ELR (cell line): ENCODE data around the gene SLC25A28.

Experiments used
- DNase-seq: peaks from one replicate; pipeline ENCODE4 v3.0.0-alpha.2; 2015; ENCODE audit warnings: low read depth

The SLC25A28 gene

GRCh38 chr10:99619851-99620710 is at the start of gene SLC25A28:
SLC25A28 (minus strand) TSS chr10:99620439; CDS start chr10:99620335, 104 bp downstream.
- DNase-seq: peak; percentile 100

GRCh38 chr10:99667108-99667751 is 47.0 kb upstream of the SLC25A28 start:
- DNase-seq: peak; percentile 96

GRCh38 chr10:99665304-99665703 is 45.1 kb upstream of the SLC25A28 start:
- no peak for DNase-seq

GRCh38 chr10:99661377-99661763 is 41.1 kb upstream of the SLC25A28 start:
- peak; percentile 98 for DNase-seq

GRCh38 chr10:99660662-99661376 is 40.6 kb upstream of the SLC25A28 start:
- peak; percentile 41 for DNase-seq

GRCh38 chr10:99659868-99660366 is 39.7 kb upstream of the SLC25A28 start:
- peak; percentile 37 for DNase-seq

- DNase-seq: peak; percentile 98
Observed at GRCh38 chr10:99659031-99659867, 39.0 kb upstream of the SLC25A28 start, which contains the start of gene ENTPD7. ENTPD7 (plus strand) TSS chr10:99659509; CDS start chr10:99659957, 448 bp downstream.

GRCh38 chr10:99658622-99659030 is 38.4 kb upstream of the SLC25A28 start:
- peak; percentile 52 for DNase-seq

- DNase-seq: no peak
Observed at GRCh38 chr10:99656199-99657064, 36.2 kb upstream of the SLC25A28 start.

GRCh38 chr10:99654390-99655175 is 34.3 kb upstream of the SLC25A28 start:
- peak; percentile 25 for DNase-seq

GRCh38 chr10:99652800-99653390 is 32.7 kb upstream of the SLC25A28 start:
- no peak for DNase-seq

- no peak for DNase-seq
Observed at GRCh38 chr10:99648717-99649116, 28.5 kb upstream of the SLC25A28 start.

- no peak for DNase-seq
Observed at GRCh38 chr10:99647601-99648151, 27.4 kb upstream of the SLC25A28 start.

GRCh38 chr10:99633832-99634231 is 13.6 kb upstream of the SLC25A28 start:
- DNase-seq: no peak

GRCh38 chr10:99631496-99631895 is 11.3 kb upstream of the SLC25A28 start:
- DNase-seq: peak; percentile 66

GRCh38 chr10:99630991-99631390 is 10.8 kb upstream of the SLC25A28 start:
- peak; percentile 23 for DNase-seq

- DNase-seq: peak; percentile 68
Observed at GRCh38 chr10:99630433-99630832, 10.2 kb upstream of the SLC25A28 start.

- DNase-seq: no peak
Observed at GRCh38 chr10:99629625-99629978, 9.4 kb upstream of the SLC25A28 start.
